Loucy (cell line): ENCODE data around the gene UBTF.

Experiments
- H2AFZ ChIP-seq: fragments of 200-600 bp; sonication (generic); 2 replicates; pipeline ENCODE4 v1.6.0; 2016; ENCODE audit warnings: antibody characterized with exemption, mild to moderate bottlenecking, low read length, moderate library complexity
- H3F3A ChIP-seq: fragments of 200-600 bp; 2 replicates; pipeline ENCODE4 v1.6.0; 2016; ENCODE audit warnings: antibody characterized with exemption, low read depth, mild to moderate bottlenecking
- H3K27me3 ChIP-seq: fragments of 200-600 bp; sonication (generic); 2 replicates; pipeline ENCODE4 v1.6.1; 2014; ENCODE audit warnings: low read length, mild to moderate bottlenecking; ENCODE audit not compliant: insufficient read depth, poor library complexity, severe bottlenecking
- H3K36me3 ChIP-seq: fragments of 200-600 bp; sonication (generic); 2 replicates; pipeline ENCODE4 v1.6.1; 2016; ENCODE audit warnings: low read length; ENCODE audit not compliant: insufficient read depth
- H3K4me1 ChIP-seq: fragments of 200-600 bp; sonication (generic); 2 replicates; pipeline ENCODE4 v1.5.1; 2014; ENCODE audit warnings: low read length, mild to moderate bottlenecking; ENCODE audit not compliant: insufficient read depth, poor library complexity, severe bottlenecking
- H3K4me2 ChIP-seq: fragments of 200-600 bp; sonication (generic); 2 replicates; pipeline ENCODE4 v1.6.0; 2014; ENCODE audit warnings: antibody characterized with exemption, low read length, low read depth, mild to moderate bottlenecking; ENCODE audit not compliant: poor library complexity, severe bottlenecking
- H3K4me3 ChIP-seq: fragments of 200-600 bp; sonication (generic); 2 replicates; pipeline ENCODE4 v1.5.1; 2014; ENCODE audit warnings: low read length, mild to moderate bottlenecking, mixed read lengths; ENCODE audit not compliant: poor library complexity, severe bottlenecking
- H3K79me2 ChIP-seq: fragments of 200-600 bp; sonication (generic); 2 replicates; pipeline ENCODE4 v1.6.1; 2014; ENCODE audit warnings: low read length; ENCODE audit not compliant: insufficient read depth
- H3K9ac ChIP-seq: fragments of 200-600 bp; sonication (generic); 2 replicates; pipeline ENCODE4 v1.6.0; 2014; ENCODE audit warnings: mild to moderate bottlenecking, low read depth, low read length, moderate library complexity; ENCODE audit not compliant: poor library complexity, severe bottlenecking
- H3K9me2 ChIP-seq: fragments of 200-600 bp; sonication (generic); replicated peaks from 2 replicates; pipeline ENCODE4 v1.6.1; 2016; ENCODE audit warnings: low read depth, low read length, mixed read lengths
- H3K9me3 ChIP-seq: fragments of 200-600 bp; sonication (generic); 2 replicates; pipeline ENCODE4 v1.6.1; 2014; ENCODE audit warnings: mild to moderate bottlenecking, antibody characterized with exemption, low read length, low read depth; ENCODE audit not compliant: insufficient read depth
- H4K20me1 ChIP-seq: fragments of 200-600 bp; sonication (generic); 2 replicates; pipeline ENCODE4 v1.6.0; 2014; ENCODE audit warnings: antibody characterized with exemption, low read length, mild to moderate bottlenecking; ENCODE audit not compliant: insufficient read depth, poor library complexity, severe bottlenecking
- EZH2phosphoT487 ChIP-seq: fragments of 200-600 bp; IDR thresholded peaks from 2 replicates; pipeline ENCODE4 v1.6.1; 2018; ENCODE audit warnings: antibody characterized with exemption, mild to moderate bottlenecking, moderate library complexity, borderline replicate concordance
- TF ChIP-seq, protein P1 (sequence below): fragments of 200-600 bp; sonication (generic); conservative IDR thresholded peaks from 2 replicates; pipeline ENCODE4 v1.5.1; 2014; ENCODE audit warnings: mild to moderate bottlenecking, antibody characterized with exemption, low read length

UBTF gene

DNA sequence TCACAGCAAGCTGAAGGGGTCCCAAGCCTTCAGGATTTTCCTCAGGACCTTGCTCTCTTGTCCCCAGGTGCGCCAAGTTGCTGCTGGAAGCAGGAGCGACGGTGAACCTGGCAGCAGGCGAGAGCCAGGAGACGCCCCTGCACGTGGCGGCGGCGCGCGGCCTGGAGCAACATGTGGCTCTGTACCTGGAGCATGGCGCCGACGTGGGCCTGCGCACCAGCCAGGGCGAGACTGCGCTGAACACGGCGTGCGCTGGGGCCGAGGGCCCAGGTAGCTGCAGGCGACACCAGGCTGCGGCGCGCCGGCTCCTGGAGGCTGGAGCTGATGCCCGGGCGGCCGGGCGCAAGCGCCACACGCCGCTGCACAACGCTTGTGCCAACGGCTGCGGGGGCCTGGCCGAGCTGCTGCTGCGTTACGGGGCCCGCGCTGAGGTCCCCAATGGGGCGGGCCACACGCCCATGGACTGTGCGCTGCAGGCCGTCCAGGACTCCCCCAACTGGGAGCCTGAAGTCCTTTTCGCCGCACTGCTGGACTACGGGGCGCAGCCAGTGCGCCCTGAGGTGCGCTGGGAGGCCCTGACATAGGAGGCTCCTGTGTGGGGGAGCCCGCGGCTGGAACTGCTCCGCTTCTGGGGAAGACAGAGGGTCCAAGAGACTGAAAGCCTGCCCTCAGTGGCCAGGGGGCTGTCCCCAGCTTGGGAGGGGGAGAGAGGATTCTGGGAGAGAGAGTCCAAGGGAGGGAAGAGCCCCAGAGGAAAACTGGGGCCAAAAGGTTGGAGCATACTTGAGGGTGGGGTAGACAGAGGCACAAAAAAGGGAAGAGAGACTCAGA is 42.6 kb downstream of the UBTF start:
- H4K20me1 ChIP-seq: no peaks in the 10 kb centered on the region
- H3K9me3 ChIP-seq: no peaks in the 10 kb centered on the region
- no peaks in the 10 kb centered on the region for H3K27me3 ChIP-seq
- H3K4me2 ChIP-seq: no peak overlapping the region
- no peak overlapping the region for H2AFZ ChIP-seq
- no peaks in the 10 kb centered on the region for H3K9me2 ChIP-seq
- H3K36me3 ChIP-seq: peaks cover 12% of the 10 kb centered on the region; the same call in 1 of the 2 replicates
- no peak overlapping the region for H3K4me3 ChIP-seq
- no peak overlapping the region for H3K9ac ChIP-seq
- H3K79me2 ChIP-seq: peaks cover 3% of the 10 kb centered on the region; the same call in 1 of the 2 replicates
- H3K4me1 ChIP-seq: no peaks in the 10 kb centered on the region
- H3F3A ChIP-seq: no peaks in the 10 kb centered on the region
- TF ChIP-seq, protein P1, sequence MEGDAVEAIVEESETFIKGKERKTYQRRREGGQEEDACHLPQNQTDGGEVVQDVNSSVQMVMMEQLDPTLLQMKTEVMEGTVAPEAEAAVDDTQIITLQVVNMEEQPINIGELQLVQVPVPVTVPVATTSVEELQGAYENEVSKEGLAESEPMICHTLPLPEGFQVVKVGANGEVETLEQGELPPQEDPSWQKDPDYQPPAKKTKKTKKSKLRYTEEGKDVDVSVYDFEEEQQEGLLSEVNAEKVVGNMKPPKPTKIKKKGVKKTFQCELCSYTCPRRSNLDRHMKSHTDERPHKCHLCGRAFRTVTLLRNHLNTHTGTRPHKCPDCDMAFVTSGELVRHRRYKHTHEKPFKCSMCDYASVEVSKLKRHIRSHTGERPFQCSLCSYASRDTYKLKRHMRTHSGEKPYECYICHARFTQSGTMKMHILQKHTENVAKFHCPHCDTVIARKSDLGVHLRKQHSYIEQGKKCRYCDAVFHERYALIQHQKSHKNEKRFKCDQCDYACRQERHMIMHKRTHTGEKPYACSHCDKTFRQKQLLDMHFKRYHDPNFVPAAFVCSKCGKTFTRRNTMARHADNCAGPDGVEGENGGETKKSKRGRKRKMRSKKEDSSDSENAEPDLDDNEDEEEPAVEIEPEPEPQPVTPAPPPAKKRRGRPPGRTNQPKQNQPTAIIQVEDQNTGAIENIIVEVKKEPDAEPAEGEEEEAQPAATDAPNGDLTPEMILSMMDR: no peak
- no peak for TF ChIP-seq EZH2phosphoT487

DNA sequence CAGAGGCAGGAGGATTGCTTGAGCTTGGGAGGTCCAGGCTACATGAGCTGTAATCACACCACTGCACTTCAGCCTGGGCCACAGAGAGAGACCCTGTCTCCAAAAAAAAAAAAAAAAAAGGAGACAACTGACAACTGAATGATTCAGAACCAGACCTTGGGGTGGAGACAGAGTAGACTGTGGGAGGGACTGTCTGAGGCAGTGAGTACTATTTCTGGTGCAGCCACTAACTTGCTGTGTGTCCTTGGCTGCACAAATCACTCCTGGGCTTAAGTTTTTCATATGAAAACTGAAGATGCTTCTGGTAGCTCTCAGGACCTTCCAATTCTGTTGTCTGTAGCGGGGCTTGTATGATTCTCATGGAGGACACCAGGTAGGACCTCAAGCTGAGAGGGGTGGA is 43.2 kb downstream of the UBTF start:
- Histone ChIP-seq H3K4me2 (no peak overlapping the region), H2AFZ (no peak overlapping the region), H3K9me3 (no peaks in the 10 kb centered on the region), H3K9ac (no peak overlapping the region), H3K36me3 (peaks cover 10% of the 10 kb centered on the region; the same call in 1 of the 2 replicates), H3F3A (no peaks in the 10 kb centered on the region), H3K4me1 (no peaks in the 10 kb centered on the region), H4K20me1 (no peaks in the 10 kb centered on the region), H3K27me3 (no peaks in the 10 kb centered on the region), H3K4me3 (no peak overlapping the region), H3K9me2 (no peaks in the 10 kb centered on the region), H3K79me2 (no peaks in the 10 kb centered on the region)
- TF ChIP-seq, protein P1: no peak
- no peak for TF ChIP-seq EZH2phosphoT487

DNA sequence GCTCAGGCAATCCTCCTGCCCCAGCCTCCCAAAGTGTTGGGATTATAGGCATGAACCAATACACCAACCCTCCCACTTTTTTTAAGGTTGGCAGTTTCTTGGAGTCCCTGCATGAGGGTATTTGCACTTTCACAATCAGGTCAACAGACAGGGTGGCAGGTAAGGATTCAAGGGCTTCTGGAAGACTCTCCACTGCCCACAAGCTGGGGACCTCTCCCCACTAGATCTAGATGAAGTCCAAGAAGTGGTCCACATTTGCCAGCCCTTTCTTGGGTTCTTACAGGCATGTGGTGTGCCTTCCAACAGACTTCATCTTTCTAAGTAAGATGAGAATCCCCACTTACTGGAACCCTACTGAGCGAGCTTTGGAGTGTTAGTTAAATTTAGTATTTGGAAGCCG is 45.0 kb downstream of the UBTF start:
- Histone ChIP-seq H3K4me2 (no peak overlapping the region), H3F3A (no peaks in the 10 kb centered on the region), H3K36me3 (peaks cover 10% of the 10 kb centered on the region; the same call in 1 of the 2 replicates), H3K79me2 (no peaks in the 10 kb centered on the region), H3K9me3 (no peaks in the 10 kb centered on the region), H4K20me1 (no peaks in the 10 kb centered on the region), H3K27me3 (no peaks in the 10 kb centered on the region), H3K4me1 (no peaks in the 10 kb centered on the region), H2AFZ (no peak overlapping the region), H3K4me3 (no peak overlapping the region), H3K9me2 (no peaks in the 10 kb centered on the region), H3K9ac (no peak overlapping the region)
- no peak for TF ChIP-seq EZH2phosphoT487
- TF ChIP-seq, protein P1: no peak
